Left lung (tissue), 10 donors: ENCODE results near the gene COLGALT1. TPM values are rescaled to one million over a fixed set of nuclear protein-coding genes. Genes with fewer than 3 reads are reported as not detected.
"Not testable (repeated sequence)": the region's sequence is repeated elsewhere in the genome, so short reads cannot be mapped to it uniquely, and the experiment has no call there.

Source experiments
- ATAC-seq: fragments of 200-7000 bp; cut with Tn5 transposase; one replicate; pipeline ENCODE4 v1.9.1; 2020; ENCODE audit warnings: moderate library complexity
- DNase-seq, 4 donors: peaks; one replicate each; pipeline ENCODE4 v3.0.0-alpha.2; 2013 to 2020
- H3K27ac ChIP-seq, 2 donors: fragments of 200-600 bp; sonication (generic) in 1 of 2; one replicate each; pipeline versions ENCODE4 v1.5.0 to v1.8.0; 2020 to 2021
- H3K27me3 ChIP-seq, 2 donors: fragments of 200-600 bp; sonication (generic) in 1 of 2; one replicate each; pipeline versions ENCODE4 v1.5.0 to v1.8.0; 2020 to 2021
- H3K36me3 ChIP-seq, 2 donors: fragments of 200-600 bp; sonication (generic) in 1 of 2; one replicate each; pipeline versions ENCODE4 v1.5.0 to v1.8.0; 2020 to 2021
- H3K4me1 ChIP-seq, 2 donors: fragments of 200-600 bp; one replicate each; pipeline ENCODE4 v1.8.0; 2021
- H3K4me3 ChIP-seq, 2 donors: fragments of 200-600 bp; sonication (generic) in 1 of 2; one replicate each; pipeline versions ENCODE4 v1.5.0 to v1.8.0; 2020 to 2021; ENCODE audit warnings: mild to moderate bottlenecking in 1 of 2
- H3K9me3 ChIP-seq, 2 donors: fragments of 200-600 bp; sonication (generic) in 1 of 2; one replicate each; pipeline versions ENCODE4 v1.5.0 to v1.8.0; 2020 to 2021
- intact Hi-C, 2 donors: fragments of 100-400 bp; cut with DNase I; formaldehyde crosslinking; loops; one replicate each; pipeline versions ENCODE4 v1.11.2 to v1.14.2; 2022
- polyA plus RNA-seq, 6 donors: library from polyadenylated mRNA; unstranded; fragments of 120-200 nt; gene quantifications; one replicate each; pipeline ENCODE4 v1.2.1, GENCODE V29; 2013; ENCODE audit not compliant: insufficient read length in 6 of 6
- total RNA-seq, 2 donors: library from RNA; stranded (reverse); fragmentation: NEBNext Ultra II Directional; extraction: Animal tissue kit (Norgen Biotek cat#: 25700); gene quantifications; one replicate each; pipeline ENCODE4 v1.2.1, GENCODE V29; 2021
- TF ChIP-seq, protein P1 (sequence below), 2 donors: fragments of 200-600 bp; sonication (generic) in 1 of 2; IDR thresholded peaks; one replicate each; pipeline versions ENCODE4 v1.5.0 to v1.8.0; 2021; ENCODE audit warnings: antibody characterized with exemption in 2 of 2
- donor health status: DM: no; HTN: yes; CAD: no.
- donor health status: DM: no; HTN: no; CAD: no.

COLGALT1 gene
- total and polyA plus RNA-seq, 8 donors: 57.0 to 170 (median 65.1) TPM

DNA sequence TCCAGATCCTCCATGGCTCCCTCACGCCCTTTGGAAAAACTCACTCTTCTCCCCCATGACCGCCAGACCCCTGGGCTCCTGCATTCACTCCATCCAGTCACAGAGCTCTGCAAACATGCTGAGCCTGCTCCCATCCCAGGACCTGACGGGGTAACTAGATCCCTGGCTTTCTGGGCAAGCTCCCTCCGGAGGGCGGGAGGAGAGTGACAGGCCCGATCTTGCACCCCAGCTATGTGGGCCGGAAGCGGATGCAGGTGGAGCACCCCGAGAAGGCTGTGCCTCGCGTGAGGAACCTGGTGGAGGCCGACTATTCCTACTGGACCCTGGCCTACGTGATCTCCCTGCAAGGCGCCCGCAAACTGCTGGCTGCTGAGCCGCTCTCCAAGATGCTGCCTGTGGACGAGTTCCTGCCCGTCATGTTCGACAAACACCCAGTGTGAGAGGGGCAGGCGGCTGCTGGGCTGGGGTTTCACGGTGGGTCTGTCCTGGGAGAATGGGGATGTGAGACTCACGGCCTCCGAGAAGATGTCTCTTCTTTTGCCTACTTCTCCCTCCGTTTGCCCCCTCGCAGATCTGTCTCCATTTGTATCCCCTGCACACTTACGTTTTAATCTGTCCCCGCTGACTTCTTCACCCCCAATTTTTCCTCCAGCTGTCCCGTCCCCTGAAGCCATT is 25.2 kb downstream of the COLGALT1 start:
- H3K36me3 ChIP-seq: peaks cover 0 to 75% of the 10 kb centered on the region in 2 donors
- TF ChIP-seq, protein P1, sequence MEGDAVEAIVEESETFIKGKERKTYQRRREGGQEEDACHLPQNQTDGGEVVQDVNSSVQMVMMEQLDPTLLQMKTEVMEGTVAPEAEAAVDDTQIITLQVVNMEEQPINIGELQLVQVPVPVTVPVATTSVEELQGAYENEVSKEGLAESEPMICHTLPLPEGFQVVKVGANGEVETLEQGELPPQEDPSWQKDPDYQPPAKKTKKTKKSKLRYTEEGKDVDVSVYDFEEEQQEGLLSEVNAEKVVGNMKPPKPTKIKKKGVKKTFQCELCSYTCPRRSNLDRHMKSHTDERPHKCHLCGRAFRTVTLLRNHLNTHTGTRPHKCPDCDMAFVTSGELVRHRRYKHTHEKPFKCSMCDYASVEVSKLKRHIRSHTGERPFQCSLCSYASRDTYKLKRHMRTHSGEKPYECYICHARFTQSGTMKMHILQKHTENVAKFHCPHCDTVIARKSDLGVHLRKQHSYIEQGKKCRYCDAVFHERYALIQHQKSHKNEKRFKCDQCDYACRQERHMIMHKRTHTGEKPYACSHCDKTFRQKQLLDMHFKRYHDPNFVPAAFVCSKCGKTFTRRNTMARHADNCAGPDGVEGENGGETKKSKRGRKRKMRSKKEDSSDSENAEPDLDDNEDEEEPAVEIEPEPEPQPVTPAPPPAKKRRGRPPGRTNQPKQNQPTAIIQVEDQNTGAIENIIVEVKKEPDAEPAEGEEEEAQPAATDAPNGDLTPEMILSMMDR (IDR thresholded peaks at IDR 0.05): no peak
- no peak overlapping the region for H3K4me3 ChIP-seq
- no peaks in the 10 kb centered on the region for H3K4me1 ChIP-seq
- H3K27me3 ChIP-seq: no peaks in the 10 kb centered on the region
- H3K27ac ChIP-seq: no peak overlapping the region
- DNase-seq (no peak), ATAC-seq (no peak)
- H3K9me3 ChIP-seq: no peaks in the 10 kb centered on the region
- intact Hi-C loops: no loop called here

DNA sequence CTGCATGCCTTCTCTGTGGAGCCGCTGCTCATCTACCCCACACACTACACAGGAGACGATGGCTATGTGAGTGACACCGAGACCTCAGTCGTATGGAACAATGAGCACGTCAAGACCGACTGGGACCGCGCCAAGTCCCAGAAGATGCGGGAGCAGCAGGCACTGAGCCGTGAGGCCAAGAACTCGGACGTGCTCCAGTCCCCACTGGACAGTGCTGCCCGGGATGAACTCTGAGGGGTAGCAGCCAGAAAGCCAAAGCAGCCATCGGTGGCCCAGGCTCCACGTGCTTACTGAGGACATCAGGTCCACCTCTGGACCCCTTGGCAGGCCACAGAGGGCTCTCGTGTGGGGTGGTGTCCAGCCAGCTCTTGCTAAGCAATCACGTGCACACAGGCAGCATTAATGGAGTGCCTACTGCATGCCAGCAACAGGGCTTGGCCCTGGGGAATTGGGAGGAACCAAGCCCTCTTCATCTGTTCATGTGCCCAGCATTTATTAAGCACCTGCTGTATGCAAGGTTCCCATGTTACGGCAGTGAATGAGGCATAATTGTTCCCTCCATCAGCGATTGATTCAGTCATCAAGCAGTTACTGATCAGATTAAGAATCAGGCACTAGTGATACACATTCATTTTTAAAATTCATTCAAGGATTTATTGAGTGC is 25.9 kb downstream of the COLGALT1 start:
- ATAC-seq: no peak
- no peak for DNase-seq
- H3K27ac ChIP-seq: no peak overlapping the region
- no peak overlapping the region for H3K4me3 ChIP-seq
- TF ChIP-seq, protein P1 (IDR thresholded peaks at IDR 0.05): no peak
- intact Hi-C loops: no loop called here
- H3K27me3 ChIP-seq: no peaks in the 10 kb centered on the region
- H3K36me3 ChIP-seq: peaks cover 0 to 68% of the 10 kb centered on the region in 2 donors
- no peaks in the 10 kb centered on the region for H3K9me3 ChIP-seq
- no peaks in the 10 kb centered on the region for H3K4me1 ChIP-seq

DNA sequence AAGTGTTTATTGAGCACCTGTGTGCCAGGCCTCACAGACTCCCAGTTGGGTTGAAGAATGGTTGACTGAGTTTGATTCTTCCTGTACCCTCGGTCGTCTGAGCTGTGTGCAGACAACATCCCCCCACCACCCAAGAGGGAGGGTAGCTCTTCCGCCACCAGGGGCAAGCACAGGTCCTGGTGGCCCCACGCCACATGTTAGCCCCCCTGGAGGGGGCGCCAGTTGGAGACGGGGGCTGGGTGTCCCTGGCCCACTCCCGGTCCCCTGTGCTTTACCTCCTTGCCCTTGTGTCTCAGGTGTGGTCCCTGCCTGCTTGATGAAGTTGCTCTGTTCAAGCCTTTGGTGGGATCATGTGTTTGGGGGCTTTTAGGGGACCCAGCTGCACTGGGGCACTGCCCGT is 27.2 kb downstream of the COLGALT1 start:
- intact Hi-C loops: no loop called here
- DNase-seq (no peak), ATAC-seq (no peak)
- no peak overlapping the region for H3K4me3 ChIP-seq
- H3K4me1 ChIP-seq: no peaks in the 10 kb centered on the region
- H3K36me3 ChIP-seq: peaks cover 0 to 55% of the 10 kb centered on the region in 2 donors
- no peak overlapping the region for H3K27ac ChIP-seq
- no peaks in the 10 kb centered on the region for H3K9me3 ChIP-seq
- TF ChIP-seq, protein P1 (IDR thresholded peaks at IDR 0.05): no peak
- H3K27me3 ChIP-seq: no peaks in the 10 kb centered on the region

DNA sequence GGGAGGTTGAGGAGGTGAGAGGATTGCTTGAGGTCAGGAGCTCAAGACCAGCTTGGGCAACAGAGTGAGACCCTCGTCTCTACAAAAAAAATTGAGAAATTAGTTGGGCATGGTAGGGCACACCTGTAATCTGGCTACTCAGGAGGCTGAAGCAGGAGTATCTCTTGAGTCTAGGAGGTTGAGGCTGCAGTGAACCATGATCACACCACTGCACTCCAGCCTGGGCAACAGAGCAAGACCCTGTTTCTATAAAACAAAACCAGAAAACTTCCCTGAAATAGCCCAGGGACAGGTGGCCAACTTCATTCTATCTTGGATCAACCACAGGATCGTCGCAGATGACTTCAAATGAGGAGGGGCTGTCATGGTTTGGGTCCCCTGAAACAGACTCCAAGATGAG is 28.7 kb downstream of the COLGALT1 start:
- ATAC-seq: no peak

DNA sequence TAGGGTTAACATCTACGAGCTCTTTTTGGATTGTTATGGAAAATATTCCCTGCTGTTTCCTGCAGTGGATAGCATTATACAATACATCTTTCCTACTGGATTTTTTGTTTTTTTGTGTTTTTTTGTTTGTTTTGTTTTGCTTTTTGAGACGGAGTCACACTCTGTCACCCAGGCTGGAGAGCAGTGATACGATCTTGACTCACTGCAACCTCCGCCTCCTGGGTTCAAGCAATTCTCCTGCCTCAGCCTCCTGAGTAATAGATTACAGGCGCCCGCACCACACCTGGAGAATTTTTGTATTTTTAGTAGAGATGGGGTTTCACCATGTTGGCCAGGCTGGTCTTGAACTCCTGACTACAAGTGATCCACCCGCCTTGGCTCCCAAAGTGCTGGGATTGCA is 29.9 kb downstream of the COLGALT1 start:
- DNase-seq, H3K27me3 ChIP-seq, H3K4me3 ChIP-seq, intact Hi-C loops, H3K27ac ChIP-seq, H3K4me1 ChIP-seq, ATAC-seq, H3K9me3 ChIP-seq: not testable (repeated sequence)
- peaks cover 0 to 27% of the 10 kb centered on the region in 2 donors for H3K36me3 ChIP-seq

More for the DNA sequence above, 28.7 kb downstream of the COLGALT1 start:
- H3K36me3 ChIP-seq: peaks cover 0 to 40% of the 10 kb centered on the region in 2 donors
- H3K27ac ChIP-seq: no peak overlapping the region
- H3K4me1 ChIP-seq: no peaks in the 10 kb centered on the region
- no peak for DNase-seq
- intact Hi-C loops: no loop called here
- H3K9me3 ChIP-seq: no peaks in the 10 kb centered on the region
- no peaks in the 10 kb centered on the region for H3K27me3 ChIP-seq
- TF ChIP-seq, protein P1 (IDR thresholded peaks at IDR 0.05): no peak
- H3K4me3 ChIP-seq: no peak overlapping the region
